Stimulated activated CD8-positive, alpha-beta memory T cell treated with anti-CD3 and anti-CD28 coated beads, Interleukin-15, amount 100 ng/mL, for 4 hours (primary cell): Measurements from ENCODE around the gene APMAP.
"Not testable (repeated sequence)": the region's sequence is repeated elsewhere in the genome, so short reads cannot be mapped to it uniquely, and the experiment has no call there.

Source experiments
- DNase-seq, 2 donors: peaks; one replicate each; pipeline ENCODE4 v3.0.0-alpha.2; 2020; ENCODE audit warnings: low read depth in 2 of 2

Gene APMAP

GRCh38 chr20:25007491-25008305 is 15.1 kb upstream of the APMAP start:
- DNase-seq: no peak

GRCh38 chr20:25006431-25007167 is 14.0 kb upstream of the APMAP start:
- no peak for DNase-seq

- no peak for DNase-seq
Measured at GRCh38 chr20:25005661-25006060, 13.1 kb upstream of the APMAP start.

GRCh38 chr20:25005220-25005619 is 12.7 kb upstream of the APMAP start:
- DNase-seq: no peak

- DNase-seq: no peak
Measured at GRCh38 chr20:25003002-25003401, 10.5 kb upstream of the APMAP start.

- not testable (repeated sequence) for DNase-seq
Measured at GRCh38 chr20:25001323-25001722, 8.8 kb upstream of the APMAP start.

- no peak for DNase-seq
Measured at GRCh38 chr20:25000268-25000801, 7.8 kb upstream of the APMAP start.

- no peak for DNase-seq
Measured at GRCh38 chr20:24999568-24999967, 7.0 kb upstream of the APMAP start.

GRCh38 chr20:24998631-24999445 is 6.3 kb upstream of the APMAP start:
- no peak for DNase-seq

- no peak for DNase-seq
Measured at GRCh38 chr20:24998121-24998520, 5.6 kb upstream of the APMAP start.

GRCh38 chr20:24996449-24997377 is 4.2 kb upstream of the APMAP start:
- DNase-seq: no peak

- DNase-seq: no peak
Measured at GRCh38 chr20:24995741-24996448, 3.3 kb upstream of the APMAP start.

- DNase-seq: peak; percentile 45 to 71
Measured at GRCh38 chr20:24994470-24995368, 2.2 kb upstream of the APMAP start.

- DNase-seq: no peak
Measured at GRCh38 chr20:24994186-24994465, 1.6 kb upstream of the APMAP start.

GRCh38 chr20:24993337-24994185 is 1.0 kb upstream of the APMAP start:
- DNase-seq: no peak

GRCh38 chr20:24991897-24992486 is 559 bp downstream of the APMAP start:
- peak in 1 of 2 donors; percentile 7 for DNase-seq

- DNase-seq: no peak
Measured at GRCh38 chr20:24990810-24991252, 1.7 kb downstream of the APMAP start.

GRCh38 chr20:24989162-24989561 is 3.4 kb downstream of the APMAP start:
- DNase-seq: no peak
